PC-9 (cell line): ENCODE measurements around the gene HOXA4. TPM values are rescaled to one million over a fixed set of nuclear protein-coding genes. Genes with fewer than 3 reads are reported as not detected.
A peak's percentile ranks its signal among the peaks of the same experiment; 100 is the strongest.

Source experiments
- BruUV-seq: library from RNA; stranded (reverse); fragments of 400-500 nt; replicated peaks from 2 replicates; lab custom pipeline; 2021; lab: Mats Ljungman, UMichigan
- CTCF ChIA-PET: fragments of 300-600 bp; sonication (Branson Sonifier 250); formaldehyde crosslinking; loops from one replicate; lab custom pipeline; 2022; ENCODE audit warnings: antibody characterized with exemption; lab: Charles Lee
- POLR2A ChIA-PET: fragments of 300-600 bp; sonication (Branson Sonifier 250); formaldehyde crosslinking; loops from one replicate; lab custom pipeline; 2022; ENCODE audit warnings: antibody characterized with exemption; ENCODE audit not compliant: unreplicated experiment; lab: Charles Lee
- DNase-seq, 2 experiments: peaks; one replicate each; pipeline versions ENCODE4 v3.0.0 to v3.0.0-alpha.2; 2015 to 2022; ENCODE audit warnings: mixed read lengths in 1 of 2
- H2AFZ ChIP-seq: fragments of 200-600 bp; sonication (generic); 2 replicates; pipeline ENCODE4 v1.8.1; 2017; ENCODE audit warnings: antibody characterized with exemption
- H3F3A ChIP-seq: fragments of 200-600 bp; sonication (generic); 2 replicates; pipeline ENCODE4 v1.8.1; 2017; ENCODE audit warnings: antibody characterized with exemption, mild to moderate bottlenecking, low read depth; ENCODE audit not compliant: insufficient read depth
- H3K27ac ChIP-seq: fragments of 200-600 bp; sonication (generic); 2 replicates; pipeline ENCODE4 v1.6.1; 2016; ENCODE audit warnings: mixed run types
- H3K27me3 ChIP-seq: fragments of 200-600 bp; sonication (generic); 2 replicates; pipeline ENCODE4 v1.6.1; 2016; ENCODE audit warnings: low read depth, mixed run types; ENCODE audit not compliant: insufficient read depth
- H3K36me3 ChIP-seq: fragments of 200-600 bp; sonication (generic); 2 replicates; pipeline ENCODE4 v1.6.1; 2016; ENCODE audit warnings: low read depth, mixed run types
- H3K4me1 ChIP-seq: fragments of 200-600 bp; sonication (generic); replicated peaks from 2 replicates; pipeline ENCODE4 v1.6.1; 2016; ENCODE audit warnings: mixed run types; ENCODE audit not compliant: insufficient read depth
- H3K4me2 ChIP-seq: fragments of 200-600 bp; sonication (generic); 2 replicates; pipeline ENCODE4 v1.6.1; 2017; ENCODE audit warnings: mixed run types
- H3K4me3 ChIP-seq: fragments of 200-600 bp; sonication (generic); 2 replicates; pipeline ENCODE4 v1.6.1; 2016; ENCODE audit warnings: mixed run types
- H3K79me2 ChIP-seq: fragments of 200-600 bp; sonication (generic); 2 replicates; pipeline ENCODE4 v1.6.1; 2017; ENCODE audit warnings: low read depth, mixed run types
- H3K9me2 ChIP-seq: fragments of 200-600 bp; sonication (generic); 2 replicates; pipeline ENCODE4 v1.8.1; 2017; ENCODE audit warnings: mild to moderate bottlenecking; ENCODE audit not compliant: insufficient read depth
- H3K9me3 ChIP-seq: fragments of 200-600 bp; sonication (generic); 2 replicates; pipeline ENCODE4 v1.8.1; 2016; ENCODE audit warnings: low read depth; ENCODE audit not compliant: insufficient read depth
- H4K20me1 ChIP-seq: fragments of 200-600 bp; sonication (generic); 2 replicates; pipeline ENCODE4 v1.8.1; 2017; ENCODE audit not compliant: insufficient read depth
- EZH2 ChIP-seq: fragments of 200-600 bp; sonication (generic); IDR thresholded peaks from 2 replicates; pipeline ENCODE4 v1.8.0; 2017; ENCODE audit warnings: antibody characterized with exemption, low read depth
- intact Hi-C: fragments of 100-400 bp; cut with micrococcal nuclease; formaldehyde crosslinking; loops from one replicate; pipeline ENCODE4 v1.10.0; 2022; ENCODE audit not compliant: unreplicated experiment
- total RNA-seq: library from RNA; stranded (reverse); gene quantifications from 2 replicates; pipeline ENCODE4 v1.2.3, GENCODE V29; 2021
- TF ChIP-seq, protein P1 (sequence below): fragments of 200-600 bp; sonication (generic); conservative IDR thresholded peaks from 2 replicates; pipeline ENCODE4 v1.6.1; 2017; ENCODE audit warnings: mixed run types, antibody characterized with exemption, mild to moderate bottlenecking, moderate library complexity

HOXA4 gene
- total RNA-seq, 1 experiment from 2014 or later = not detected

GRCh38 chr7:27080844-27081436 is 49.6 kb downstream of the HOXA4 start:
- TF ChIP-seq, protein P1, sequence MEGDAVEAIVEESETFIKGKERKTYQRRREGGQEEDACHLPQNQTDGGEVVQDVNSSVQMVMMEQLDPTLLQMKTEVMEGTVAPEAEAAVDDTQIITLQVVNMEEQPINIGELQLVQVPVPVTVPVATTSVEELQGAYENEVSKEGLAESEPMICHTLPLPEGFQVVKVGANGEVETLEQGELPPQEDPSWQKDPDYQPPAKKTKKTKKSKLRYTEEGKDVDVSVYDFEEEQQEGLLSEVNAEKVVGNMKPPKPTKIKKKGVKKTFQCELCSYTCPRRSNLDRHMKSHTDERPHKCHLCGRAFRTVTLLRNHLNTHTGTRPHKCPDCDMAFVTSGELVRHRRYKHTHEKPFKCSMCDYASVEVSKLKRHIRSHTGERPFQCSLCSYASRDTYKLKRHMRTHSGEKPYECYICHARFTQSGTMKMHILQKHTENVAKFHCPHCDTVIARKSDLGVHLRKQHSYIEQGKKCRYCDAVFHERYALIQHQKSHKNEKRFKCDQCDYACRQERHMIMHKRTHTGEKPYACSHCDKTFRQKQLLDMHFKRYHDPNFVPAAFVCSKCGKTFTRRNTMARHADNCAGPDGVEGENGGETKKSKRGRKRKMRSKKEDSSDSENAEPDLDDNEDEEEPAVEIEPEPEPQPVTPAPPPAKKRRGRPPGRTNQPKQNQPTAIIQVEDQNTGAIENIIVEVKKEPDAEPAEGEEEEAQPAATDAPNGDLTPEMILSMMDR = no peak
- no peak for TF ChIP-seq EZH2
- ChIA-PET POLR2A (interaction anchor here (0.5 to 0.7 kb wide), 3 partner anchors 25 to 394 kb away, joined by 3 to 4 read pairs (median 3); no protein-coding TSS in a partner anchor), CTCF (interaction anchor here (0.6 kb wide), 2 partner anchors 11 to 163 kb away, joined by 3 to 9 read pairs; no protein-coding TSS in a partner anchor)
- peaks cover 44% of the 10 kb centered on the region for H3F3A ChIP-seq
- H4K20me1 ChIP-seq = no peaks in the 10 kb centered on the region
- H3K4me1 ChIP-seq = peaks cover 55% of the 10 kb centered on the region
- H3K27ac ChIP-seq = peak overlapping the region; percentile 84
- H3K9me3 ChIP-seq = no peaks in the 10 kb centered on the region
- no peaks in the 10 kb centered on the region for H3K9me2 ChIP-seq
- no peaks in the 10 kb centered on the region for H3K36me3 ChIP-seq
- no TSS peak for BruUV-seq
- no peaks in the 10 kb centered on the region for H3K79me2 ChIP-seq
- H3K4me2 ChIP-seq = peak overlapping the region; percentile 71
- intact Hi-C loops = loop anchor here (2.0 kb wide), 1 partner anchor 14 kb away; no protein-coding TSS in a partner anchor
- DNase-seq = peak; percentile 59 to 94
- H3K4me3 ChIP-seq = peak overlapping the region; percentile 12; the same call in 1 of the 2 replicates
- peak overlapping the region; percentile 49; the same call in 1 of the 2 replicates for H2AFZ ChIP-seq
- H3K27me3 ChIP-seq = no peaks in the 10 kb centered on the region

- Histone ChIP-seq H3K36me3 (no peaks in the 10 kb centered on the region), H4K20me1 (no peaks in the 10 kb centered on the region), H3K79me2 (no peaks in the 10 kb centered on the region), H3K9me2 (no peaks in the 10 kb centered on the region), H2AFZ (no peak overlapping the region), H3K4me2 (peak overlapping the region; percentile 71), H3K27me3 (no peaks in the 10 kb centered on the region), H3K4me1 (peaks cover 56% of the 10 kb centered on the region), H3K27ac (peak overlapping the region; percentile 84), H3K9me3 (peaks cover under 1% of the 10 kb centered on the region; the same call in 1 of the 2 replicates), H3K4me3 (no peak overlapping the region), H3F3A (peaks cover 44% of the 10 kb centered on the region)
- ChIA-PET CTCF (interaction anchor here (0.6 kb wide), 1 partner anchor 778 kb away, joined by 3 read pairs; no protein-coding TSS in a partner anchor), POLR2A (no interaction called here)
- peak in 1 of 2 experiments; percentile 63 for DNase-seq
- intact Hi-C loops = no loop called here
- TF ChIP-seq EZH2 = no peak
- TF ChIP-seq, protein P1 = no peak
- BruUV-seq = no TSS peak
Measured at GRCh38 chr7:27079234-27079975, 51.2 kb downstream of the HOXA4 start.

GRCh38 chr7:27078616-27079233 is 51.8 kb downstream of the HOXA4 start:
- Histone ChIP-seq H3K9me3 (peaks cover 5% of the 10 kb centered on the region; the same call in 1 of the 2 replicates), H3F3A (peaks cover 44% of the 10 kb centered on the region), H3K4me2 (peak overlapping the region; percentile 71), H3K4me3 (no peak overlapping the region), H3K9me2 (no peaks in the 10 kb centered on the region), H3K79me2 (no peaks in the 10 kb centered on the region), H3K36me3 (no peaks in the 10 kb centered on the region), H2AFZ (peak overlapping the region; percentile 21; the same call in 1 of the 2 replicates), H3K27ac (peak overlapping the region; percentile 84), H4K20me1 (no peaks in the 10 kb centered on the region), H3K4me1 (peaks cover 63% of the 10 kb centered on the region), H3K27me3 (no peaks in the 10 kb centered on the region)
- intact Hi-C loops = no loop called here
- no peak for TF ChIP-seq EZH2
- TF ChIP-seq, protein P1 = no peak
- ChIA-PET CTCF (no interaction called here), POLR2A (interaction anchor here (0.6 kb wide), 2 partner anchors 26 to 42 kb away, joined by 6 to 8 read pairs; no protein-coding TSS in a partner anchor)
- no peak for DNase-seq
- no TSS peak for BruUV-seq
